GM23338 (cell line): ENCODE results near the gene ZBP1. TPM values are rescaled to one million over a fixed set of nuclear protein-coding genes. Genes with fewer than 3 reads are reported as not detected.

ENCODE experiments used
- ATAC-seq: fragments of 200-7000 bp; cut with Tn5 transposase; 3 replicates; pipeline ENCODE4 v1.9.1; 2020
- DNase-seq: peaks from one replicate; pipeline ENCODE4 v3.0.0-alpha.2; 2015; ENCODE audit warnings: low spot score
- H2AFZ ChIP-seq: fragments of 200-600 bp; sonication (generic); 2 replicates; pipeline ENCODE4 v1.8.0; 2016; ENCODE audit warnings: antibody characterized with exemption, mild to moderate bottlenecking, moderate library complexity
- H3F3A ChIP-seq: fragments of 200-600 bp; sonication (generic); replicated peaks from 2 replicates; pipeline ENCODE4 v1.8.0; 2017; ENCODE audit warnings: antibody characterized with exemption, mixed run types, low read depth
- H3K27ac ChIP-seq: fragments of 200-600 bp; sonication (generic); 2 replicates; pipeline ENCODE4 v1.6.1; 2016; ENCODE audit warnings: low read depth
- H3K27me3 ChIP-seq: fragments of 200-600 bp; sonication (generic); 2 replicates; pipeline ENCODE4 v1.8.0; 2016; ENCODE audit warnings: mild to moderate bottlenecking, mixed run types, moderate library complexity; ENCODE audit not compliant: insufficient read depth
- H3K36me3 ChIP-seq: fragments of 200-600 bp; sonication (generic); 2 replicates; pipeline ENCODE4 v1.8.0; 2016; ENCODE audit warnings: mild to moderate bottlenecking; ENCODE audit not compliant: insufficient read depth
- H3K4me1 ChIP-seq: fragments of 200-600 bp; sonication (generic); 2 replicates; pipeline ENCODE4 v1.8.0; 2016; ENCODE audit warnings: mild to moderate bottlenecking, moderate library complexity; ENCODE audit not compliant: insufficient read depth
- H3K4me2 ChIP-seq: fragments of 200-600 bp; sonication (generic); 2 replicates; pipeline ENCODE4 v1.7.1; 2017; ENCODE audit warnings: mixed run types
- H3K4me3 ChIP-seq: fragments of 200-600 bp; sonication (generic); 2 replicates; pipeline ENCODE4 v1.6.1; 2016; ENCODE audit warnings: mixed run types
- H3K79me2 ChIP-seq: fragments of 200-600 bp; sonication (generic); replicated peaks from 2 replicates; pipeline ENCODE4 v1.8.0; 2017; ENCODE audit warnings: mild to moderate bottlenecking; ENCODE audit not compliant: insufficient read depth
- H3K9me2 ChIP-seq: fragments of 200-600 bp; sonication (generic); 2 replicates; pipeline ENCODE4 v1.8.0; 2017; ENCODE audit not compliant: insufficient read depth
- H4K20me1 ChIP-seq: fragments of 200-600 bp; sonication (generic); replicated peaks from 2 replicates; pipeline ENCODE4 v1.8.0; 2017; ENCODE audit warnings: mild to moderate bottlenecking; ENCODE audit not compliant: insufficient read depth
- H3K27ac Mint-ChIP-seq: 2 replicates; pipeline ENCODE4 v1.8.0; 2020; ENCODE audit warnings: inconsistent platforms, mild to moderate bottlenecking, moderate library complexity, mixed read lengths
- H3K27me3 Mint-ChIP-seq: 3 replicates; pipeline ENCODE4 v1.8.0; 2022; ENCODE audit warnings: low read depth, mild to moderate bottlenecking, moderate library complexity, mixed read lengths, inconsistent platforms; ENCODE audit not compliant: insufficient read depth, poor library complexity
- H3K36me3 Mint-ChIP-seq: 3 replicates; pipeline ENCODE4 v1.8.0; 2021; ENCODE audit warnings: low read depth, mild to moderate bottlenecking, inconsistent platforms, moderate library complexity, mixed read lengths
- H3K4me1 Mint-ChIP-seq: 3 replicates; pipeline ENCODE4 v1.8.0; 2020; ENCODE audit warnings: mild to moderate bottlenecking, inconsistent platforms, mixed read lengths
- H3K4me3 Mint-ChIP-seq: 3 replicates; pipeline ENCODE4 v1.8.0; 2021; ENCODE audit warnings: moderate library complexity, mild to moderate bottlenecking, inconsistent platforms, mixed read lengths
- H3K9me3 Mint-ChIP-seq: 3 replicates; pipeline ENCODE4 v1.8.0; 2020; ENCODE audit warnings: moderate library complexity, mild to moderate bottlenecking, inconsistent platforms, mixed read lengths
- CREB1 ChIP-seq: fragments of 250-450 bp; sonication (Bioruptor Pico); IDR thresholded peaks from 2 replicates; pipeline ENCODE4 v1.5.0; 2020; ENCODE audit warnings: low read depth, mild to moderate bottlenecking, moderate library complexity
- CTCF ChIP-seq, 2 experiments: fragments of 200-600 bp in 1 of 2; sonication (generic) in 1 of 2; conservative IDR thresholded peaks; 2 replicates each; pipeline versions ENCODE4 v1.5.1 to v1.6.1; 2016 to 2017; ENCODE audit warnings: antibody characterized with exemption in 2 of 2, low read depth in 2 of 2, mild to moderate bottlenecking in 2 of 2, moderate library complexity in 1 of 2
- EZH2 ChIP-seq: fragments of 200-600 bp; sonication (generic); IDR thresholded peaks from one replicate; pipeline ENCODE4 v1.8.0; 2017; ENCODE audit warnings: antibody characterized with exemption, mild to moderate bottlenecking, low read depth; ENCODE audit not compliant: unreplicated experiment
- EZH2phosphoT487 ChIP-seq: fragments of 200-600 bp; sonication (generic); IDR thresholded peaks from one replicate; pipeline ENCODE4 v1.8.1; 2018; ENCODE audit warnings: antibody characterized with exemption; ENCODE audit not compliant: unreplicated experiment
- JUNB ChIP-seq: IDR thresholded peaks from one replicate; pipeline ENCODE4 v1.6.1; 2016; ENCODE audit warnings: antibody characterized with exemption; ENCODE audit not compliant: unreplicated experiment
- NANOG ChIP-seq: IDR thresholded peaks from 2 replicates; pipeline ENCODE4 v1.6.1; 2016; ENCODE audit warnings: antibody characterized with exemption, borderline replicate concordance
- POLR2AphosphoS5 ChIP-seq: IDR thresholded peaks from 2 replicates; pipeline ENCODE4 v1.6.1; 2016; ENCODE audit warnings: antibody characterized with exemption, low read depth
- STAT1 ChIP-seq: IDR thresholded peaks from one replicate; pipeline ENCODE4 v1.6.1; 2016; ENCODE audit warnings: antibody characterized with exemption; ENCODE audit not compliant: unreplicated experiment
- ZNF114 ChIP-seq: fragments of 250-450 bp; sonication (Bioruptor Pico); IDR thresholded peaks from 2 replicates; pipeline ENCODE4 v1.5.0; 2020; ENCODE audit warnings: mild to moderate bottlenecking, moderate library complexity
- ZNF331 ChIP-seq: fragments of 250-450 bp; sonication (Bioruptor Pico); IDR thresholded peaks from 2 replicates; pipeline ENCODE4 v1.5.0; 2020; ENCODE audit warnings: low read depth, mild to moderate bottlenecking, moderate library complexity
- polyA plus RNA-seq: library from polyadenylated mRNA; unstranded; fragments of >200 nt; fragmentation: Nextera tagmentation; extraction: Ambion mirVana; gene quantifications from 2 replicates; pipeline ENCODE4 v1.2.1, GENCODE V29; 2016
- total RNA-seq: library from RNA; depleted of rRNA; stranded (reverse); fragments of >200 nt; shearing (Covaris generic); gene quantifications from 2 replicates; pipeline ENCODE4 v1.2.3, GENCODE V29; 2014
- TF ChIP-seq, protein P1 (sequence below): fragments of 250-450 bp; sonication (Bioruptor Pico); IDR thresholded peaks from 2 replicates; pipeline ENCODE4 v1.5.0; 2020; ENCODE audit warnings: mild to moderate bottlenecking, moderate library complexity
- TF ChIP-seq, protein P2 (sequence below): IDR thresholded peaks from 2 replicates; pipeline ENCODE4 v1.6.1; 2016; ENCODE audit warnings: antibody characterized with exemption
- TF ChIP-seq, protein P3 (sequence below): IDR thresholded peaks from one replicate; pipeline ENCODE4 v1.6.1; 2018; ENCODE audit warnings: antibody characterized with exemption; ENCODE audit not compliant: unreplicated experiment

The ZBP1 gene
- total and polyA plus RNA-seq, 2 experiments from 2014 or later = not detected

GRCh38 chr20:57570920-57571319 is 49.3 kb downstream of the ZBP1 start:
- H3K27ac ChIP-seq = no peak overlapping the region
- Mint-ChIP-seq H3K9me3 (no peaks in the 10 kb centered on the region), H3K36me3 (no peaks in the 10 kb centered on the region), H3K27ac (no peak overlapping the region; the same call in 1 of the 2 replicates), H3K4me1 (peaks cover 16% of the 10 kb centered on the region), H3K27me3 (peaks cover 2% of the 10 kb centered on the region), H3K4me3 (no peak overlapping the region)
- no peak overlapping the region for H3K4me2 ChIP-seq
- no peak overlapping the region for H3K4me3 ChIP-seq
- TF ChIP-seq EZH2 (no peak), CTCF (conservative IDR thresholded peaks at IDR 0.05; ENCODE audit: low read depth in 2 of 2) (no peak), JUNB (no peak), POLR2AphosphoS5 (no peak), NANOG (no peak), EZH2phosphoT487 (no peak), CREB1 (CRISPR knock-in tag) (no peak), STAT1 (no peak), ZNF331 (no peak), ZNF114 (CRISPR knock-in tag) (no peak)
- TF ChIP-seq, protein P1, sequence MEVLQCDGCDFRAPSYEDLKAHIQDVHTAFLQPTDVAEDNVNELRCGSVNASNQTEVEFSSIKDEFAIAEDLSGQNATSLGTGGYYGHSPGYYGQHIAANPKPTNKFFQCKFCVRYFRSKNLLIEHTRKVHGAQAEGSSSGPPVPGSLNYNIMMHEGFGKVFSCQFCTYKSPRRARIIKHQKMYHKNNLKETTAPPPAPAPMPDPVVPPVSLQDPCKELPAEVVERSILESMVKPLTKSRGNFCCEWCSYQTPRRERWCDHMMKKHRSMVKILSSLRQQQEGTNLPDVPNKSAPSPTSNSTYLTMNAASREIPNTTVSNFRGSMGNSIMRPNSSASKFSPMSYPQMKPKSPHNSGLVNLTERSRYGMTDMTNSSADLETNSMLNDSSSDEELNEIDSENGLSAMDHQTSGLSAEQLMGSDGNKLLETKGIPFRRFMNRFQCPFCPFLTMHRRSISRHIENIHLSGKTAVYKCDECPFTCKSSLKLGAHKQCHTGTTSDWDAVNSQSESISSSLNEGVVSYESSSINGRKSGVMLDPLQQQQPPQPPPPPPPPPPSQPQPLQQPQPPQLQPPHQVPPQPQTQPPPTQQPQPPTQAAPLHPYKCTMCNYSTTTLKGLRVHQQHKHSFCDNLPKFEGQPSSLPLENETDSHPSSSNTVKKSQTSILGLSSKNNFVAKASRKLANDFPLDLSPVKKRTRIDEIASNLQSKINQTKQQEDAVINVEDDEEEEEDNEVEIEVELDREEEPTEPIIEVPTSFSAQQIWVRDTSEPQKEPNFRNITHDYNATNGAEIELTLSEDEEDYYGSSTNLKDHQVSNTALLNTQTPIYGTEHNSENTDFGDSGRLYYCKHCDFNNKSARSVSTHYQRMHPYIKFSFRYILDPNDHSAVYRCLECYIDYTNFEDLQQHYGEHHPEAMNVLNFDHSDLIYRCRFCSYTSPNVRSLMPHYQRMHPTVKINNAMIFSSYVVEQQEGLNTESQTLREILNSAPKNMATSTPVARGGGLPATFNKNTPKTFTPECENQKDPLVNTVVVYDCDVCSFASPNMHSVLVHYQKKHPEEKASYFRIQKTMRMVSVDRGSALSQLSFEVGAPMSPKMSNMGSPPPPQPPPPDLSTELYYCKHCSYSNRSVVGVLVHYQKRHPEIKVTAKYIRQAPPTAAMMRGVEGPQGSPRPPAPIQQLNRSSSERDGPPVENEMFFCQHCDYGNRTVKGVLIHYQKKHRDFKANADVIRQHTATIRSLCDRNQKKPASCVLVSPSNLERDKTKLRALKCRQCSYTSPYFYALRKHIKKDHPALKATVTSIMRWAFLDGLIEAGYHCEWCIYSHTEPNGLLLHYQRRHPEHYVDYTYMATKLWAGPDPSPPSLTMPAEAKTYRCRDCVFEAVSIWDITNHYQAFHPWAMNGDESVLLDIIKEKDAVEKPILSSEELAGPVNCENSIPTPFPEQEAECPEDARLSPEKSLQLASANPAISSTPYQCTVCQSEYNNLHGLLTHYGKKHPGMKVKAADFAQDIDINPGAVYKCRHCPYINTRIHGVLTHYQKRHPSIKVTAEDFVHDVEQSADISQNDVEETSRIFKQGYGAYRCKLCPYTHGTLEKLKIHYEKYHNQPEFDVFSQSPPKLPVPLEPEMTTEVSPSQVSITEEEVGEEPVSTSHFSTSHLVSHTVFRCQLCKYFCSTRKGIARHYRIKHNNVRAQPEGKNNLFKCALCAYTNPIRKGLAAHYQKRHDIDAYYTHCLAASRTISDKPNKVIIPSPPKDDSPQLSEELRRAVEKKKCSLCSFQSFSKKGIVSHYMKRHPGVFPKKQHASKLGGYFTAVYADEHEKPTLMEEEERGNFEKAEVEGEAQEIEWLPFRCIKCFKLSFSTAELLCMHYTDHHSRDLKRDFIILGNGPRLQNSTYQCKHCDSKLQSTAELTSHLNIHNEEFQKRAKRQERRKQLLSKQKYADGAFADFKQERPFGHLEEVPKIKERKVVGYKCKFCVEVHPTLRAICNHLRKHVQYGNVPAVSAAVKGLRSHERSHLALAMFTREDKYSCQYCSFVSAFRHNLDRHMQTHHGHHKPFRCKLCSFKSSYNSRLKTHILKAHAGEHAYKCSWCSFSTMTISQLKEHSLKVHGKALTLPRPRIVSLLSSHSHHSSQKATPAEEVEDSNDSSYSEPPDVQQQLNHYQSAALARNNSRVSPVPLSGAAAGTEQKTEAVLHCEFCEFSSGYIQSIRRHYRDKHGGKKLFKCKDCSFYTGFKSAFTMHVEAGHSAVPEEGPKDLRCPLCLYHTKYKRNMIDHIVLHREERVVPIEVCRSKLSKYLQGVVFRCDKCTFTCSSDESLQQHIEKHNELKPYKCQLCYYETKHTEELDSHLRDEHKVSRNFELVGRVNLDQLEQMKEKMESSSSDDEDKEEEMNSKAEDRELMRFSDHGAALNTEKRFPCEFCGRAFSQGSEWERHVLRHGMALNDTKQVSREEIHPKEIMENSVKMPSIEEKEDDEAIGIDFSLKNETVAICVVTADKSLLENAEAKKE = no peak
- TF ChIP-seq, protein P2, sequence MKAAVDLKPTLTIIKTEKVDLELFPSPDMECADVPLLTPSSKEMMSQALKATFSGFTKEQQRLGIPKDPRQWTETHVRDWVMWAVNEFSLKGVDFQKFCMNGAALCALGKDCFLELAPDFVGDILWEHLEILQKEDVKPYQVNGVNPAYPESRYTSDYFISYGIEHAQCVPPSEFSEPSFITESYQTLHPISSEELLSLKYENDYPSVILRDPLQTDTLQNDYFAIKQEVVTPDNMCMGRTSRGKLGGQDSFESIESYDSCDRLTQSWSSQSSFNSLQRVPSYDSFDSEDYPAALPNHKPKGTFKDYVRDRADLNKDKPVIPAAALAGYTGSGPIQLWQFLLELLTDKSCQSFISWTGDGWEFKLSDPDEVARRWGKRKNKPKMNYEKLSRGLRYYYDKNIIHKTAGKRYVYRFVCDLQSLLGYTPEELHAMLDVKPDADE = no peak
- TF ChIP-seq, protein P3, sequence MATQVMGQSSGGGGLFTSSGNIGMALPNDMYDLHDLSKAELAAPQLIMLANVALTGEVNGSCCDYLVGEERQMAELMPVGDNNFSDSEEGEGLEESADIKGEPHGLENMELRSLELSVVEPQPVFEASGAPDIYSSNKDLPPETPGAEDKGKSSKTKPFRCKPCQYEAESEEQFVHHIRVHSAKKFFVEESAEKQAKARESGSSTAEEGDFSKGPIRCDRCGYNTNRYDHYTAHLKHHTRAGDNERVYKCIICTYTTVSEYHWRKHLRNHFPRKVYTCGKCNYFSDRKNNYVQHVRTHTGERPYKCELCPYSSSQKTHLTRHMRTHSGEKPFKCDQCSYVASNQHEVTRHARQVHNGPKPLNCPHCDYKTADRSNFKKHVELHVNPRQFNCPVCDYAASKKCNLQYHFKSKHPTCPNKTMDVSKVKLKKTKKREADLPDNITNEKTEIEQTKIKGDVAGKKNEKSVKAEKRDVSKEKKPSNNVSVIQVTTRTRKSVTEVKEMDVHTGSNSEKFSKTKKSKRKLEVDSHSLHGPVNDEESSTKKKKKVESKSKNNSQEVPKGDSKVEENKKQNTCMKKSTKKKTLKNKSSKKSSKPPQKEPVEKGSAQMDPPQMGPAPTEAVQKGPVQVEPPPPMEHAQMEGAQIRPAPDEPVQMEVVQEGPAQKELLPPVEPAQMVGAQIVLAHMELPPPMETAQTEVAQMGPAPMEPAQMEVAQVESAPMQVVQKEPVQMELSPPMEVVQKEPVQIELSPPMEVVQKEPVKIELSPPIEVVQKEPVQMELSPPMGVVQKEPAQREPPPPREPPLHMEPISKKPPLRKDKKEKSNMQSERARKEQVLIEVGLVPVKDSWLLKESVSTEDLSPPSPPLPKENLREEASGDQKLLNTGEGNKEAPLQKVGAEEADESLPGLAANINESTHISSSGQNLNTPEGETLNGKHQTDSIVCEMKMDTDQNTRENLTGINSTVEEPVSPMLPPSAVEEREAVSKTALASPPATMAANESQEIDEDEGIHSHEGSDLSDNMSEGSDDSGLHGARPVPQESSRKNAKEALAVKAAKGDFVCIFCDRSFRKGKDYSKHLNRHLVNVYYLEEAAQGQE = no peak
- DNase-seq (no peak), ATAC-seq (no peak)
- H4K20me1 ChIP-seq = no peaks in the 10 kb centered on the region
- H2AFZ ChIP-seq = no peak overlapping the region
- no peaks in the 10 kb centered on the region for H3F3A ChIP-seq
- H3K4me1 ChIP-seq = peaks cover 6% of the 10 kb centered on the region
- no peaks in the 10 kb centered on the region for H3K36me3 ChIP-seq
- H3K9me2 ChIP-seq = 0 out of 2 replicates have a peak, but pooled peaks cover 10% of the 10 kb centered on the region
- H3K79me2 ChIP-seq = no peaks in the 10 kb centered on the region
- H3K27me3 ChIP-seq = no peaks in the 10 kb centered on the region
